HG03097 (cell line): ENCODE results near the gene MX1.
"Not testable (repeated sequence)": the region's sequence is repeated elsewhere in the genome, so short reads cannot be mapped to it uniquely, and the experiment has no call there.

Source experiments
- ATAC-seq: cut with Tn5 transposase; IDR thresholded peaks from one replicate; pipeline ENCODE4 v1.9.1; 2021; ENCODE audit not compliant: unreplicated experiment, low FRiP score

MX1 gene

GRCh38 chr21:41407541-41408460 is 18.2 kb upstream of the MX1 start:
- no peak for ATAC-seq

- ATAC-seq, result no peak
These were observed 15.7 kb upstream of the MX1 start for GRCh38 chr21:41410361-41410760.

- ATAC-seq, result no peak
These were observed 15.1 kb upstream of the MX1 start for GRCh38 chr21:41410767-41411448.

- ATAC-seq, result no peak
These were observed 14.5 kb upstream of the MX1 start for GRCh38 chr21:41411449-41412089.

- not testable (repeated sequence) for ATAC-seq
These were observed 8.5 kb upstream of the MX1 start for GRCh38 chr21:41417505-41417904.

- no peak for ATAC-seq
These were observed 7.6 kb upstream of the MX1 start for GRCh38 chr21:41418393-41418792.

GRCh38 chr21:41418956-41419680 is 6.9 kb upstream of the MX1 start:
- no peak for ATAC-seq

GRCh38 chr21:41419921-41420862 is 5.8 kb upstream of the MX1 start:
- peak; percentile 64 for ATAC-seq

GRCh38 chr21:41420998-41421397 is 5.0 kb upstream of the MX1 start:
- not testable (repeated sequence) for ATAC-seq

- ATAC-seq, result no peak
These were observed 3.3 kb upstream of the MX1 start for GRCh38 chr21:41422546-41423304.

GRCh38 chr21:41423305-41423636 is 2.8 kb upstream of the MX1 start:
- ATAC-seq, result not testable (repeated sequence)

GRCh38 chr21:41425588-41425953 is 468 bp upstream of the MX1 start:
- no peak for ATAC-seq

- no peak for ATAC-seq
These were observed 801 bp downstream of the MX1 start for GRCh38 chr21:41426676-41427404.

- no peak for ATAC-seq
These were observed 1.5 kb downstream of the MX1 start for GRCh38 chr21:41427556-41427955.

- ATAC-seq, result no peak
These were observed 2.3 kb downstream of the MX1 start for GRCh38 chr21:41428311-41428710.

GRCh38 chr21:41428847-41429246 is 2.8 kb downstream of the MX1 start:
- ATAC-seq, result no peak

- ATAC-seq, result no peak
These were observed 3.3 kb downstream of the MX1 start for GRCh38 chr21:41429305-41429704.

GRCh38 chr21:41429925-41430491 is 4.0 kb downstream of the MX1 start:
- no peak for ATAC-seq
